ENCODE measurements around the gene KRTAP19-8. TPM values are rescaled to one million over a fixed set of nuclear protein-coding genes. Genes with fewer than 3 reads are reported as not detected.

The KRTAP19-8 gene
- total and polyA plus RNA-seq, 10 donors, result not detected

- H3K27me3 ChIP-seq (replicated peaks in 1 of 7), result no peaks in the 10 kb centered on the region
- WGBS, 5 donors, result 54 to 68% (median 64%) methylated on average over 4 of the region's 4 CpGs
- no peaks in the 10 kb centered on the region for H3K9me3 ChIP-seq
- H3K4me3 ChIP-seq, result no peak overlapping the region
- intact Hi-C loops (cut with DNase I; ENCODE audit: low total_unique reads), result no loop called here
- H3K36me3 ChIP-seq, result no peaks in the 10 kb centered on the region
- no peak for TF ChIP-seq POLR2A (IDR thresholded peaks at IDR 0.05)
- peaks cover 0 to 5% (median 0%) of the 10 kb centered on the region in 6 donors for H3K4me1 ChIP-seq
- H3K27ac ChIP-seq, result peak overlapping the region in 4 of 8 donors; percentile 2 to 76 (median 25)
- no peak for DNase-seq
These were observed 25.9 kb downstream of the KRTAP19-8 start for GRCh38 chr21:31012133-31013089.

DNA sequence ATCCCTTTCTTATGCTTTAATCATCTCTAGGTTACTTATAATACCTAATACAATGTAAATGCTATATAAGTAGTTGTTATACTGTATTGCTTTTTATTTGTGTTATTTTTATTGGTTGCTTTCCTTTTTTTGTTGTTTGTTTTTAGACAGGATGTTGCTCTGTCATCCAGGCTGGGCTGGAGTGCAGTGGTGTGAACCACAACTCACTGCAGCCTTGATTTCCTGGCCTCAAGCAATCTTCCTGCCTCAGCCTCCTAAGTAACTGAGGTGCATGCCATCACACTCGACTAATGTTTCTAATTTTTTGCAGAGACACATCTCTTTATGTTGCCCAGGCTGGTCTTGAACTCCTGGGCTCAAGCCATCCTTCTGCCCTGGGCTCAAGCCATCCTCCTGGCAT lies 26.9 kb downstream of the KRTAP19-8 start:
- Histone ChIP-seq H3K4me1 (peaks cover 0 to 5% (median 0%) of the 10 kb centered on the region in 6 donors), H3K27ac (peak overlapping the region in 2 of 8 donors; percentile 27 to 37), H3K4me3 (no peak overlapping the region), H3K36me3 (no peaks in the 10 kb centered on the region), H3K27me3 (replicated peaks in 1 of 7) (no peaks in the 10 kb centered on the region), H3K9me3 (no peaks in the 10 kb centered on the region)
- no peak for DNase-seq
- no peak for TF ChIP-seq POLR2A (IDR thresholded peaks at IDR 0.05)
- no peak for TF ChIP-seq POLR2AphosphoS5 (IDR thresholded peaks at IDR 0.05)
- TF ChIP-seq, protein P1, sequence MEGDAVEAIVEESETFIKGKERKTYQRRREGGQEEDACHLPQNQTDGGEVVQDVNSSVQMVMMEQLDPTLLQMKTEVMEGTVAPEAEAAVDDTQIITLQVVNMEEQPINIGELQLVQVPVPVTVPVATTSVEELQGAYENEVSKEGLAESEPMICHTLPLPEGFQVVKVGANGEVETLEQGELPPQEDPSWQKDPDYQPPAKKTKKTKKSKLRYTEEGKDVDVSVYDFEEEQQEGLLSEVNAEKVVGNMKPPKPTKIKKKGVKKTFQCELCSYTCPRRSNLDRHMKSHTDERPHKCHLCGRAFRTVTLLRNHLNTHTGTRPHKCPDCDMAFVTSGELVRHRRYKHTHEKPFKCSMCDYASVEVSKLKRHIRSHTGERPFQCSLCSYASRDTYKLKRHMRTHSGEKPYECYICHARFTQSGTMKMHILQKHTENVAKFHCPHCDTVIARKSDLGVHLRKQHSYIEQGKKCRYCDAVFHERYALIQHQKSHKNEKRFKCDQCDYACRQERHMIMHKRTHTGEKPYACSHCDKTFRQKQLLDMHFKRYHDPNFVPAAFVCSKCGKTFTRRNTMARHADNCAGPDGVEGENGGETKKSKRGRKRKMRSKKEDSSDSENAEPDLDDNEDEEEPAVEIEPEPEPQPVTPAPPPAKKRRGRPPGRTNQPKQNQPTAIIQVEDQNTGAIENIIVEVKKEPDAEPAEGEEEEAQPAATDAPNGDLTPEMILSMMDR (IDR thresholded peaks at IDR 0.05 in 8 of 11, conservative IDR thresholded peaks at IDR 0.05 in 3 of 11), result no peak
- 50 to 72% (median 61%) methylated on average over 1 of the region's 1 CpG for WGBS, 5 donors
- intact Hi-C loops (cut with DNase I; ENCODE audit: low total_unique reads), result no loop called here

GRCh38 chr21:31008355-31008754 lies 29.9 kb downstream of the KRTAP19-8 start:
- 78 to 96% (median 92%) methylated on average over 1 of the region's 1 CpG for WGBS, 5 donors
- DNase-seq, result no peak
- no peak for TF ChIP-seq POLR2AphosphoS5 (IDR thresholded peaks at IDR 0.05)
- no peak for TF ChIP-seq POLR2A (IDR thresholded peaks at IDR 0.05)
- TF ChIP-seq, protein P1 (IDR thresholded peaks at IDR 0.05 in 8 of 11, conservative IDR thresholded peaks at IDR 0.05 in 3 of 11), result no peak
- intact Hi-C loops (cut with DNase I; ENCODE audit: low total_unique reads), result no loop called here
- H3K27me3 ChIP-seq (replicated peaks in 1 of 7), result no peaks in the 10 kb centered on the region
- H3K4me3 ChIP-seq, result no peak overlapping the region
- H3K27ac ChIP-seq, result no peak overlapping the region
- peaks cover 0 to 5% (median 0%) of the 10 kb centered on the region in 6 donors for H3K4me1 ChIP-seq
- no peaks in the 10 kb centered on the region for H3K9me3 ChIP-seq
- no peaks in the 10 kb centered on the region for H3K36me3 ChIP-seq

GRCh38 chr21:31005019-31005418 lies 33.3 kb downstream of the KRTAP19-8 start:
- WGBS, 5 donors, result 70 to 84% (median 82%) methylated on average over 5 of the region's 5 CpGs
- no peaks in the 10 kb centered on the region for H3K36me3 ChIP-seq
- H3K27ac ChIP-seq, result no peak overlapping the region
- TF ChIP-seq, protein P1 (IDR thresholded peaks at IDR 0.05 in 8 of 11, conservative IDR thresholded peaks at IDR 0.05 in 3 of 11), result no peak
- TF ChIP-seq POLR2A (IDR thresholded peaks at IDR 0.05), result no peak
- TF ChIP-seq POLR2AphosphoS5 (IDR thresholded peaks at IDR 0.05), result no peak
- H3K27me3 ChIP-seq (replicated peaks in 1 of 7), result no peaks in the 10 kb centered on the region
- no peak for DNase-seq
- no peaks in the 10 kb centered on the region for H3K4me1 ChIP-seq
- no peaks in the 10 kb centered on the region for H3K9me3 ChIP-seq
- intact Hi-C loops (cut with DNase I; ENCODE audit: low total_unique reads), result no loop called here
- no peak overlapping the region for H3K4me3 ChIP-seq

Measured in spleen (tissue), 11 donors.